ENCODE results near the gene NDUFA9.

DNA sequence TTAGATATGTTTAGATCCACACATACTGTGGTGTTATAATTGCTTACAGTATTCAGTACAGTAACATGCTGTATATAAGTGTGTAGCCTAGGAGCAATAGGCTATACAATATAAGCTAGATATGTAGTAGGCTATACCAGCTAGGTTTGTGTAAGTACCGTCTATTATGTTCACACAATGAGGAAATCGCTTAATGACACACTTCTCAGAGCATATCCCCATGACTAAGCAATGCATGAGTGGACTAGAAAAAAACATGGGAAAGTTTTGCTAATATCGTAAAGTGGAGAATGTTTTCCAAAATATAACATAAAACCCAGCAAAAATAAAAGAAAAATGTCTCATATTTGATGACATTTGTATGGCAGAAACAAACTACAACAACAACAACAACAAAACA lies 27.4 kb upstream of the NDUFA9 start:
- no peak for TF ChIP-seq POLR2A (IDR thresholded peaks at IDR 0.05)
- TF ChIP-seq, protein P1, sequence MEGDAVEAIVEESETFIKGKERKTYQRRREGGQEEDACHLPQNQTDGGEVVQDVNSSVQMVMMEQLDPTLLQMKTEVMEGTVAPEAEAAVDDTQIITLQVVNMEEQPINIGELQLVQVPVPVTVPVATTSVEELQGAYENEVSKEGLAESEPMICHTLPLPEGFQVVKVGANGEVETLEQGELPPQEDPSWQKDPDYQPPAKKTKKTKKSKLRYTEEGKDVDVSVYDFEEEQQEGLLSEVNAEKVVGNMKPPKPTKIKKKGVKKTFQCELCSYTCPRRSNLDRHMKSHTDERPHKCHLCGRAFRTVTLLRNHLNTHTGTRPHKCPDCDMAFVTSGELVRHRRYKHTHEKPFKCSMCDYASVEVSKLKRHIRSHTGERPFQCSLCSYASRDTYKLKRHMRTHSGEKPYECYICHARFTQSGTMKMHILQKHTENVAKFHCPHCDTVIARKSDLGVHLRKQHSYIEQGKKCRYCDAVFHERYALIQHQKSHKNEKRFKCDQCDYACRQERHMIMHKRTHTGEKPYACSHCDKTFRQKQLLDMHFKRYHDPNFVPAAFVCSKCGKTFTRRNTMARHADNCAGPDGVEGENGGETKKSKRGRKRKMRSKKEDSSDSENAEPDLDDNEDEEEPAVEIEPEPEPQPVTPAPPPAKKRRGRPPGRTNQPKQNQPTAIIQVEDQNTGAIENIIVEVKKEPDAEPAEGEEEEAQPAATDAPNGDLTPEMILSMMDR (IDR thresholded peaks at IDR 0.05) = no peak

All from thyroid gland (tissue), 4 donors.